Measurements from ENCODE around the gene RTN4RL1.

Gene RTN4RL1

GRCh38 chr17:1934901-1935300, 90.2 kb downstream of the RTN4RL1 start:
- no peak overlapping the region for H3K4me3 ChIP-seq (ENCODE audit: low read depth, low read length)
- no peak for TF ChIP-seq CTCF (IDR thresholded peaks at IDR 0.05; ENCODE audit: low read depth, low read length)
- no peak for TF ChIP-seq MAX (IDR thresholded peaks at IDR 0.05; ENCODE audit: low read depth, low read length)
- no peak for TF ChIP-seq POLR2A (IDR thresholded peaks at IDR 0.05; ENCODE audit: extremely low read depth, insufficient read length)
- TF ChIP-seq MYC (IDR thresholded peaks at IDR 0.05; ENCODE audit: low read depth, low read length): no peak
- no peak for DNase-seq (ENCODE audit: low read depth)

- TF ChIP-seq POLR2A (IDR thresholded peaks at IDR 0.05; ENCODE audit: extremely low read depth, insufficient read length): no peak
- no peak for TF ChIP-seq MYC (IDR thresholded peaks at IDR 0.05; ENCODE audit: low read depth, low read length)
- no peak for TF ChIP-seq CTCF (IDR thresholded peaks at IDR 0.05; ENCODE audit: low read depth, low read length)
- TF ChIP-seq MAX (IDR thresholded peaks at IDR 0.05; ENCODE audit: low read depth, low read length): no peak
- no peak overlapping the region for H3K4me3 ChIP-seq (ENCODE audit: low read depth, low read length)
- DNase-seq (ENCODE audit: low read depth): no peak
These were observed 91.0 kb downstream of the RTN4RL1 start for GRCh38 chr17:1933875-1934715.

GRCh38 chr17:1931844-1932579, 93.1 kb downstream of the RTN4RL1 start:
- no peak overlapping the region for H3K4me3 ChIP-seq (ENCODE audit: low read depth, low read length)
- TF ChIP-seq POLR2A (IDR thresholded peaks at IDR 0.05; ENCODE audit: extremely low read depth, insufficient read length): no peak
- TF ChIP-seq MAX (IDR thresholded peaks at IDR 0.05; ENCODE audit: low read depth, low read length): no peak
- TF ChIP-seq CTCF (IDR thresholded peaks at IDR 0.05; ENCODE audit: low read depth, low read length): no peak
- no peak for TF ChIP-seq MYC (IDR thresholded peaks at IDR 0.05; ENCODE audit: low read depth, low read length)
- no peak for DNase-seq (ENCODE audit: low read depth)

- no peak overlapping the region for H3K4me3 ChIP-seq (ENCODE audit: low read depth, low read length)
- TF ChIP-seq MYC (IDR thresholded peaks at IDR 0.05; ENCODE audit: low read depth, low read length): no peak
- TF ChIP-seq CTCF (IDR thresholded peaks at IDR 0.05; ENCODE audit: low read depth, low read length): no peak
- no peak for DNase-seq (ENCODE audit: low read depth)
These were observed 94.8 kb downstream of the RTN4RL1 start for GRCh38 chr17:1930337-1930645.

GRCh38 chr17:1928976-1929375, 96.2 kb downstream of the RTN4RL1 start:
- H3K4me3 ChIP-seq (ENCODE audit: low read depth, low read length): no peak overlapping the region
- no peak for TF ChIP-seq MAX (IDR thresholded peaks at IDR 0.05; ENCODE audit: low read depth, low read length)
- no peak for DNase-seq (ENCODE audit: low read depth)

GRCh38 chr17:1920948-1921351, 104.2 kb downstream of the RTN4RL1 start:
- no peak overlapping the region for H3K4me3 ChIP-seq (ENCODE audit: low read depth, low read length)
- no peak for DNase-seq (ENCODE audit: low read depth)
- TF ChIP-seq MYC (IDR thresholded peaks at IDR 0.05; ENCODE audit: low read depth, low read length): no peak
- TF ChIP-seq CTCF (IDR thresholded peaks at IDR 0.05; ENCODE audit: low read depth, low read length): no peak
- no peak for TF ChIP-seq POLR2A (IDR thresholded peaks at IDR 0.05; ENCODE audit: extremely low read depth, insufficient read length)
- TF ChIP-seq MAX (IDR thresholded peaks at IDR 0.05; ENCODE audit: low read depth, low read length): no peak
